ENCODE results near the gene OR52K2. TPM values are rescaled to one million over a fixed set of nuclear protein-coding genes. Genes with fewer than 3 reads are reported as not detected.
"Not testable (repeated sequence)": the region's sequence is repeated elsewhere in the genome, so short reads cannot be mapped to it uniquely, and the experiment has no call there.

OR52K2 gene
- total RNA-seq (2014; rRNA removed; shearing (Covaris generic)): not detected in 2 replicates

DNA sequence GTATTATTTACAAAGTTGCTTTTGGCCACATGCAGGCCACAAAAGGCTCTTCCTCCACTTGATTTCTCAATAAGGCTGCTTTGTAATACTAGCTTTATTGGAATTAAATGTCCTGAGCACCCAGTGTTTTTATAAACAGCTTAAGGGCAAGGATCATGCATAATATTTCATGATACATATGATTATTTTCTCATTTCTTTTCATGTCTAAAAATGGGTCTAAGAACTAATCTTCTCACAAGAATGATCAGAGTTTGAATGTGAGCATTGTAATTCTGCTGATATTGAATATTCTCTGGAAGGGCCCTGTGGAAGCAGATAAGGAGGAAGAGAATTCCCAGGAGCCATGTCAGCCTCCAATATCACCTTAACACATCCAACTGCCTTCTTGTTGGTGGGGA, at the start of gene OR52K2:
Gene OR52K2 (plus strand): TSS at position 301 of the 400 bp plus-strand sequence. CDS start 45 bp downstream, at position 346.
- Histone ChIP-seq H3K36me3 (no peaks in the 10 kb centered on the region), H3K27me3 (replicated peaks) (0 out of 2 replicates have a peak, but pooled peaks cover 4% of the 10 kb centered on the region), H3K4me3 (no peak within 1 kb of the TSS), H3K4me1 (replicated peaks) (no peaks in the 10 kb centered on the region), H3K9me3 (replicated peaks) (no peaks in the 10 kb centered on the region), H3K27ac (no peak within 1 kb of the TSS)
- DNase-seq (ENCODE audit: low read depth in 1 of 2, low spot score in 2 of 2): no peak

DNA sequence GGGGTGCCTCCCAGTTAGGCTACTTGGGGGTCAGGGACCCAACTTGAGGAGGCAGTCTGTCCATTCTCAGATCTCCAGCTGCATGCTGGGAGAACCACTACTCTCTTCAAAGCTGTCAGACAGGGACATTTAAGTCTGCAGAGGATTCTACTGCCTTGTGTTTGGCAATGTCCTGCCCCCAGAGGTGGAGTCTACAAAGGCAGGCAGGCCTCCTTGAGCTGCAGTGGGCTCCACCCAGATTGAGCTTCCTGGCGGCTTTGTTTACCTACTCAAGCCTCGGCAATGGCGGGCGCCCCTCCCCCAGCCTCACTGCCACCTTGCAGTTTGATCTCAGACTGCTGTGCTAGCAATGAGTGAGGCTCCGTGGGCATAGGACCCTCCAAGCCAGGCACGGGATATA, 42.9 kb upstream of the OR52K2 start:
- H3K4me1 ChIP-seq (replicated peaks); H3K27ac ChIP-seq; H3K9me3 ChIP-seq (replicated peaks); H3K27me3 ChIP-seq (replicated peaks); H3K36me3 ChIP-seq; DNase-seq (ENCODE audit: low read depth in 1 of 2, low spot score in 2 of 2); H3K4me3 ChIP-seq: not testable (repeated sequence)

DNA sequence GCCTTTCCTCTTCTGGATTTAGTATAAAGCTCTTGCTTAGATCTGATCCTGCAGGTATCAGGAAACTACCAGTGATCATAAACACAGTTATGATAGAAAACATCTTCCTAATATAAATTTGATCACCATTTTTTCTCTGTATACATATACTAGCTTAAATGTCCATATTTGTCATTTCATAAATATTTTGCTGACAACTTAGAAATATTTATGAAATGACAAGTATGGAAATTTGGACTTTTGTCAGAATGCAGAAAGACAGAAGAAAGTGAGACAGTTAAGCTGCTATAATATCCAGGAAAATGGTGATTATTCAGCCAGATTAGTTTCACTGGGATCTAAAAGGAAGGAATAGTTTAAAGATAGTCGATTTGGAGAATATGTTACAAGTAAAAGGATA, 32.8 kb upstream of the OR52K2 start:
- no peaks in the 10 kb centered on the region for H3K4me1 ChIP-seq (replicated peaks)
- no peaks in the 10 kb centered on the region for H3K9me3 ChIP-seq (replicated peaks)
- no peaks in the 10 kb centered on the region for H3K36me3 ChIP-seq
- H3K4me3 ChIP-seq: no peak overlapping the region
- no peak for DNase-seq (ENCODE audit: low read depth in 1 of 2, low spot score in 2 of 2)
- H3K27ac ChIP-seq: no peak overlapping the region
- H3K27me3 ChIP-seq (replicated peaks): peaks cover 6% of the 10 kb centered on the region

DNA sequence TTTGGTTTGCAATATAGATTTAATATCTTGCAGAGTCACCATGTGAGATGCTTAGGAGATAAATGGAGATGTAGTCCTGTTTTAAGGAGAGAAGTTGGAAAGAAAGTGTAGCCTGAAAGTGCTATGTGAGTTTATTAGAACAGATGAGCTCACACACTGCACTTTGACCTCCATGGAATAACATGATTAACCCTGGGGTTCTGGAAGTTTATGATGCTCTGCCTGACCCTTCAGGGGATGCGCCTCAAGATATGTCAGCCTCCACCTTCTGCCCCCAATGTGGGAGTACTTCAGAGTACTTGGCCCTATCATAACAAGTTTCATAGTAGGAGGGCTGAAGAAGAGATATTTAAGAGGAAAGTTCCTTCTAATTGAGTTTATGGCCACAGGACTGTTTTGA, 32.3 kb upstream of the OR52K2 start:
- Histone ChIP-seq H3K27me3 (replicated peaks) (peaks cover 8% of the 10 kb centered on the region), H3K27ac (no peak overlapping the region), H3K36me3 (no peaks in the 10 kb centered on the region), H3K4me1 (replicated peaks) (no peaks in the 10 kb centered on the region), H3K4me3 (no peak overlapping the region), H3K9me3 (replicated peaks) (no peaks in the 10 kb centered on the region)
- no peak for DNase-seq (ENCODE audit: low read depth in 1 of 2, low spot score in 2 of 2)

GRCh38 chr11:4418403-4418802, 30.7 kb upstream of the OR52K2 start:
- H3K36me3 ChIP-seq: no peaks in the 10 kb centered on the region

GRCh38 chr11:4430051-4430450, 19.0 kb upstream of the OR52K2 start:
- H3K4me3 ChIP-seq: no peak overlapping the region
- H3K4me1 ChIP-seq (replicated peaks): no peaks in the 10 kb centered on the region
- DNase-seq (ENCODE audit: low read depth in 1 of 2, low spot score in 2 of 2): no peak
- H3K27ac ChIP-seq: no peak overlapping the region
- H3K36me3 ChIP-seq: no peaks in the 10 kb centered on the region
- H3K27me3 ChIP-seq (replicated peaks): 0 out of 2 replicates have a peak, but pooled peaks cover 16% of the 10 kb centered on the region
- H3K9me3 ChIP-seq (replicated peaks): no peaks in the 10 kb centered on the region

More at GRCh38 chr11:4418403-4418802, 30.7 kb upstream of the OR52K2 start:
- Histone ChIP-seq H3K4me3 (no peak overlapping the region), H3K9me3 (replicated peaks) (no peaks in the 10 kb centered on the region), H3K27ac (no peak overlapping the region), H3K4me1 (replicated peaks) (no peaks in the 10 kb centered on the region), H3K27me3 (replicated peaks) (peaks cover 13% of the 10 kb centered on the region)
- no peak for DNase-seq (ENCODE audit: low read depth in 1 of 2, low spot score in 2 of 2)

DNA sequence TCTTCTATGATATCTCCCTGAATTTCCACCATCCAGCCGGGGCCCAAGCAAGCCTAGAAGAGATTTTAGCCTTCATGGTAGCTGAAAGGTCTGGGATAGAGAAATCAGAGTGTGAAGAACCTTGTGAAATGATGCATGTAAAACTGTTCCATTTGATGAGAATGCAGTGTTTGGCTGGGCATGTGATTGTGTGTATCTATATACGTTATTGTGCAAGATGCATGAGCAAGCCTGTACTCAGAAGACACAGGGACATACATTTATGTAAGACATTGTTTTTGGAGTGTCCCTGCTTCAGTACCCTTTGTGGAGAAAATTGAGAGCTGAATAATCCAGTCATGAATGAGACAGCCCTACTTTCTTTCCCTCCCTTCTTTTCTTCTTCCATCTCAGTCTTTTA, 15.2 kb upstream of the OR52K2 start:
- Histone ChIP-seq H3K9me3 (replicated peaks) (no peaks in the 10 kb centered on the region), H3K4me3 (no peak overlapping the region), H3K4me1 (replicated peaks) (no peaks in the 10 kb centered on the region), H3K27me3 (replicated peaks) (peaks cover 9% of the 10 kb centered on the region; the same call in 1 of the 2 replicates), H3K27ac (no peak overlapping the region), H3K36me3 (no peaks in the 10 kb centered on the region)
- DNase-seq (ENCODE audit: low read depth in 1 of 2, low spot score in 2 of 2): no peak

- no peak overlapping the region for H3K27ac ChIP-seq
- H3K9me3 ChIP-seq (replicated peaks): no peaks in the 10 kb centered on the region
- no peak overlapping the region for H3K4me3 ChIP-seq
- peaks cover 5% of the 10 kb centered on the region; the same call in 1 of the 2 replicates for H3K27me3 ChIP-seq (replicated peaks)
- DNase-seq (ENCODE audit: low read depth in 1 of 2, low spot score in 2 of 2): no peak
- no peaks in the 10 kb centered on the region for H3K36me3 ChIP-seq
- H3K4me1 ChIP-seq (replicated peaks): no peaks in the 10 kb centered on the region
Observed at GRCh38 chr11:4436411-4436810, 12.7 kb upstream of the OR52K2 start.

- no peak overlapping the region for H3K4me3 ChIP-seq
- H3K36me3 ChIP-seq: no peaks in the 10 kb centered on the region
- DNase-seq (ENCODE audit: low read depth in 1 of 2, low spot score in 2 of 2): no peak
- no peaks in the 10 kb centered on the region for H3K9me3 ChIP-seq (replicated peaks)
- H3K4me1 ChIP-seq (replicated peaks): no peaks in the 10 kb centered on the region
- H3K27me3 ChIP-seq (replicated peaks): 0 out of 2 replicates have a peak, but pooled peaks cover 7% of the 10 kb centered on the region
- no peak overlapping the region for H3K27ac ChIP-seq
Observed at GRCh38 chr11:4441515-4441914, 7.6 kb upstream of the OR52K2 start.

DNA sequence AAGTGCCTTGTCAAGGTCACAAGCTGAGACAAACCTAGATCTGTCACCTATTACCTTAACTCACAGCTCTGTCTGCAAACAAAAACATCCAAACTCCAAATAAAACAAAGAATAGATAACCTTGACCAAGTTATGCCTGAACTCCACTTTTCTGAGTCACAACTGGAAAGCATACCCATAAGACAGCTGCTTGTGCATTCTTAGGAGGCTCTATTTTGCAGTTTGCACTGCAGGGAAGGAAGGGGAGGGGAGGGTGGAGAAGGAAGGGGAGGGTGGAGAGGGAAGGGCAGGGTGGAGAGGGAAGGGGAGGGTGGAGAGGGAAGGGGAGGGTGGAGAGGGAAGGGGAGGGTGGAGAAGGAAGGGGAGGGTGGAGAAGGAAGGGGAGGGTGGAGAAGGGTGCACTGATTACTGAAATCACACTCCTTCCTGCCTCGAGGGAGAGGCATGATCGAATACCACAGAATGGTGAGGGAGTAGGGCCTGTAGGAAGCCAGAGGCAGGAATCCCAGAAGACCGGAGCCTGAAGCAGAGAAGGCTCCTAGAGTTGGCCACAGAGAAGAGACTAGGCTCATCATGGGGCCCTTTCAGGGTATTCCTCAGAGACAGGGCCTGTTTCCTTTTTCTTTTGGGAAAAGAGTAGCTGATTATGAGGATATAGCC, 5.7 kb upstream of the OR52K2 start:
- Histone ChIP-seq H3K27me3 (replicated peaks) (0 out of 2 replicates have a peak, but pooled peaks cover 4% of the 10 kb centered on the region), H3K36me3 (no peaks in the 10 kb centered on the region), H3K4me1 (replicated peaks) (no peaks in the 10 kb centered on the region), H3K4me3 (no peak overlapping the region), H3K9me3 (replicated peaks) (no peaks in the 10 kb centered on the region), H3K27ac (no peak overlapping the region)
- DNase-seq (ENCODE audit: low read depth in 1 of 2, low spot score in 2 of 2): no peak

DNA sequence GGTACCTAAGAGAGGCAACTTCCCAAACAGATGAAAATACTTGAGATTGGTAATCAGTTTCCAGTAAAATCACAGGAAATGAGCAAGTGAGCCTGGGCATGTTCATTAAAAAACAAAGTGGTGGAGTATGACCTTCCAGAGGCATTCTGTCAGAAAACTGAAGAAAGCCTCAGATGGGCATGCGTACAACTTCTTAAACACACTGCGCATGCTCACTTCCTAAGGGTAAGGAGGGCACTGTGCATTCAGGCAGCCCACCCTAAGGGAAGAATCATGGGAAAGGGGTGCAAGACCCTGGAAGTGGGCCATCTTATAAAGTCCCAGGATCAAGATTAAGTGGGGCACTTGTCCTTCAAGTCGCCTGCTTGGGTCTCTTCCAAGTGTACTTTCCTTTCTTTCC, 4.0 kb downstream of the OR52K2 start:
- Histone ChIP-seq H3K4me3 (no peak overlapping the region), H3K27me3 (replicated peaks) (0 out of 2 replicates have a peak, but pooled peaks cover 5% of the 10 kb centered on the region), H3K36me3 (no peaks in the 10 kb centered on the region), H3K4me1 (replicated peaks) (no peaks in the 10 kb centered on the region), H3K9me3 (replicated peaks) (no peaks in the 10 kb centered on the region), H3K27ac (no peak overlapping the region)
- DNase-seq (ENCODE audit: low read depth in 1 of 2, low spot score in 2 of 2): no peak

- Histone ChIP-seq H3K27me3 (replicated peaks) (0 out of 2 replicates have a peak, but pooled peaks cover 6% of the 10 kb centered on the region), H3K27ac (no peak overlapping the region), H3K9me3 (replicated peaks) (no peaks in the 10 kb centered on the region), H3K36me3 (no peaks in the 10 kb centered on the region), H3K4me3 (no peak overlapping the region), H3K4me1 (replicated peaks) (no peaks in the 10 kb centered on the region)
- no peak for DNase-seq (ENCODE audit: low read depth in 1 of 2, low spot score in 2 of 2)
Observed at GRCh38 chr11:4454021-4454420, 4.9 kb downstream of the OR52K2 start.

- Histone ChIP-seq H3K27me3 (replicated peaks) (0 out of 2 replicates have a peak, but pooled peaks cover 6% of the 10 kb centered on the region), H3K27ac (no peak overlapping the region), H3K4me3 (no peak overlapping the region), H3K9me3 (replicated peaks) (no peaks in the 10 kb centered on the region), H3K4me1 (replicated peaks) (no peaks in the 10 kb centered on the region), H3K36me3 (no peaks in the 10 kb centered on the region)
- DNase-seq (ENCODE audit: low read depth in 1 of 2, low spot score in 2 of 2): no peak
Observed at GRCh38 chr11:4455419-4455818, 6.3 kb downstream of the OR52K2 start.

DNA sequence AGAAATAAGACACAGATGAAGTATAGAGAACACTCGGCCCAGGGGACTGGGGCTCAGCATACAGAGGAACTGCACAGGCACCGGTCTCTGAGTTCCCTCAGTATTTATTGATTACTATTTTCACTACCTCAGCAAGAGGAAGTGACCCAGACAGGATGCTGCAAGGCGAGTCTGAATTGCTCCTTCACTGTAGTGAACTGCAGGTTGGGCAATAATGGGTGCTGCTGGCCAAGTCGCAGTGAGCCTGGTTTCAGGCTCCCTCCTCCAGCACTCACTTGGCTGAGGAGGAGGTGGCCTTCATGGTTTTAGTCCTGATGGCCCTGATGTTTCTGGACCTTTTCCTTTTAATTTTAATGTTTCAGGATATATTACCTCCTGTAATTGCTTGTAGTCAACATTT, 10.4 kb downstream of the OR52K2 start:
- Histone ChIP-seq H3K36me3 (no peaks in the 10 kb centered on the region), H3K9me3 (replicated peaks) (peaks cover 2% of the 10 kb centered on the region), H3K4me3 (no peak overlapping the region), H3K27me3 (replicated peaks) (0 out of 2 replicates have a peak, but pooled peaks cover 2% of the 10 kb centered on the region), H3K27ac (no peak overlapping the region), H3K4me1 (replicated peaks) (no peaks in the 10 kb centered on the region)
- DNase-seq (ENCODE audit: low read depth in 1 of 2, low spot score in 2 of 2): no peak

Data from SJSA1 (cell line).